Fibroblast of lung (primary cell): Measurements from ENCODE around the gene TMX2. TPM values are rescaled to one million over a fixed set of nuclear protein-coding genes. Genes with fewer than 3 reads are reported as not detected.

Experiments used
- DNase-seq, 2 donors: peaks; one replicate each; pipeline versions ENCODE4 v3.0.0 to v3.0.0-alpha.2; 2010; ENCODE audit warnings: low read depth in 2 of 2
- H2AFZ ChIP-seq: 2 replicates; pipeline ENCODE4 v1.5.1; 2012; ENCODE audit warnings: low read length, control low read depth, inconsistent platforms
- H3K27ac ChIP-seq: 2 replicates; pipeline ENCODE4 v1.5.1; 2011; ENCODE audit warnings: low read length, control low read depth; ENCODE audit not compliant: insufficient read depth
- H3K27me3 ChIP-seq: 2 replicates; pipeline ENCODE4 v1.5.1; 2011; ENCODE audit warnings: mild to moderate bottlenecking, low read length; ENCODE audit not compliant: control insufficient read depth, insufficient read depth
- H3K36me3 ChIP-seq: 2 replicates; pipeline ENCODE4 v1.5.1; 2011; ENCODE audit warnings: low read length; ENCODE audit not compliant: control insufficient read depth, insufficient read depth
- H3K4me1 ChIP-seq: 2 replicates; pipeline ENCODE4 v1.5.1; 2011; ENCODE audit warnings: low read length; ENCODE audit not compliant: control insufficient read depth, insufficient read depth; ENCODE audit errors: extremely low read depth
- H3K4me2 ChIP-seq: 2 replicates; pipeline ENCODE4 v1.5.1; 2011; ENCODE audit warnings: low read length, control low read depth; ENCODE audit not compliant: insufficient read depth; ENCODE audit errors: extremely low read depth
- H3K4me3 ChIP-seq, 4 experiments: fragments of 200-600 bp in 1 of 4; sonication (generic) in 1 of 4; replicated peaks in 1 of 4; 2 replicates each; pipeline ENCODE4 v1.5.1; 2011 to 2016; ENCODE audit warnings: low read length in 4 of 4, low read depth in 3 of 4, mild to moderate bottlenecking in 3 of 4, control low read depth in 2 of 4, inconsistent platforms in 1 of 4, mixed read lengths in 1 of 4; ENCODE audit not compliant: insufficient read depth in 1 of 4; ENCODE audit errors: control extremely low read depth in 1 of 4
- H3K79me2 ChIP-seq: 2 replicates; pipeline ENCODE4 v1.5.1; 2012; ENCODE audit warnings: mild to moderate bottlenecking, low read length, inconsistent platforms; ENCODE audit not compliant: control insufficient read depth, insufficient read depth
- H3K9ac ChIP-seq: 2 replicates; pipeline ENCODE4 v1.5.1; 2011; ENCODE audit warnings: mild to moderate bottlenecking, low read length, control low read depth; ENCODE audit not compliant: insufficient read depth
- H3K9me3 ChIP-seq: 2 replicates; pipeline ENCODE4 v1.5.1; 2012; ENCODE audit warnings: low read depth, low read length; ENCODE audit not compliant: control insufficient read depth, insufficient read depth
- H4K20me1 ChIP-seq: 2 replicates; pipeline ENCODE4 v1.5.1; 2011; ENCODE audit warnings: low read length; ENCODE audit not compliant: control insufficient read depth, insufficient read depth; ENCODE audit errors: extremely low read depth
- CTCF ChIP-seq, 2 donors: IDR thresholded peaks in 1 of 2; conservative IDR thresholded peaks in 1 of 2; 1 replicate in 1 of 2; 2 replicates in 1 of 2; pipeline ENCODE4 v1.5.1; 2011 to 2012; ENCODE audit warnings: low read length in 2 of 2, control low read depth in 1 of 2, inconsistent platforms in 1 of 2, low read depth in 1 of 2, mild to moderate bottlenecking in 1 of 2
- EZH2 ChIP-seq: IDR thresholded peaks from 2 replicates; pipeline ENCODE4 v1.5.1; 2012; ENCODE audit warnings: low read length, control low read depth, mild to moderate bottlenecking; ENCODE audit errors: missing control alignments
- polyA plus RNA-seq, 2 donors: library from polyadenylated mRNA; depleted of rRNA in 1 of 2; stranded (reverse) in 1 of 2; unstranded in 1 of 2; fragments of >200 nt; gene quantifications; 2 replicates each; pipeline ENCODE4 v1.2.1, GENCODE V29; 2011 to 2012; ENCODE audit warnings: missing spikeins in 1 of 2
- total RNA-seq: library from RNA; depleted of rRNA; stranded (reverse); fragments of >200 nt; gene quantifications from 2 replicates; pipeline ENCODE4 v1.2.1, GENCODE V29; 2014

Gene TMX2
- total and polyA plus RNA-seq, 2 donors (not counting 1 experiment from before 2014, with no cell fraction given) = 62.8 to 71.8 TPM

GRCh38 chr11:57667117-57667735 is 45.2 kb upstream of the TMX2 start:
- no peak for TF ChIP-seq EZH2
- TF ChIP-seq CTCF (conservative IDR thresholded peaks at IDR 0.05 in 1 of 2, IDR thresholded peaks at IDR 0.05 in 1 of 2; ENCODE audit: low read depth in 1 of 2, low read length in 2 of 2) = no peak
- no peaks in the 10 kb centered on the region for H3K9me3 ChIP-seq
- peak overlapping the region; percentile 90 for H2AFZ ChIP-seq
- peaks cover 2% of the 10 kb centered on the region for H4K20me1 ChIP-seq
- H3K4me1 ChIP-seq = peaks cover 4% of the 10 kb centered on the region
- peak; percentile 99 to 100 for DNase-seq
- peaks cover 39% of the 10 kb centered on the region for H3K79me2 ChIP-seq
- peak overlapping the region; percentile 93 for H3K9ac ChIP-seq
- no peaks in the 10 kb centered on the region for H3K27me3 ChIP-seq
- peak overlapping the region; percentile 81 for H3K4me2 ChIP-seq
- peaks cover 4% of the 10 kb centered on the region for H3K36me3 ChIP-seq
- peak overlapping the region; percentile 100 for H3K27ac ChIP-seq
- peak overlapping the region; percentile 67 to 92 (median 72) for H3K4me3 ChIP-seq

- peaks cover 46% of the 10 kb centered on the region for H3K79me2 ChIP-seq
- H2AFZ ChIP-seq = peak within 1 kb of the TSS; percentile 90
- peak within 1 kb of the TSS; percentile 93 for H3K9ac ChIP-seq
- H3K27ac ChIP-seq = peak within 1 kb of the TSS; percentile 100
- peaks cover 4% of the 10 kb centered on the region for H3K36me3 ChIP-seq
- peaks cover 2% of the 10 kb centered on the region for H4K20me1 ChIP-seq
- no peaks in the 10 kb centered on the region for H3K27me3 ChIP-seq
- peaks cover 4% of the 10 kb centered on the region for H3K4me1 ChIP-seq
- DNase-seq = peak; percentile 100
- peak within 1 kb of the TSS; percentile 81 for H3K4me2 ChIP-seq
- TF ChIP-seq EZH2 (no peak), CTCF (conservative IDR thresholded peaks at IDR 0.05 in 1 of 2, IDR thresholded peaks at IDR 0.05 in 1 of 2; ENCODE audit: low read depth in 1 of 2, low read length in 2 of 2) (peak; percentile 18 to 40)
- no peaks in the 10 kb centered on the region for H3K9me3 ChIP-seq
- H3K4me3 ChIP-seq = peak within 1 kb of the TSS; percentile 67 to 99 (median 86)
Measured at GRCh38 chr11:57667736-57668433, 44.5 kb upstream of the TMX2 start, which contains the start of gene ZDHHC5. ZDHHC5 (plus strand) TSS chr11:57668114; CDS start chr11:57673091, 4,977 bp downstream.

GRCh38 chr11:57668434-57668782 is 44.0 kb upstream of the TMX2 start:
- TF ChIP-seq CTCF (conservative IDR thresholded peaks at IDR 0.05 in 1 of 2, IDR thresholded peaks at IDR 0.05 in 1 of 2; ENCODE audit: low read depth in 1 of 2, low read length in 2 of 2) (no peak), EZH2 (no peak)
- peak overlapping the region; percentile 67 to 99 (median 86) for H3K4me3 ChIP-seq
- H3K9ac ChIP-seq = peak overlapping the region; percentile 93
- peaks cover 2% of the 10 kb centered on the region for H4K20me1 ChIP-seq
- H3K27ac ChIP-seq = peak overlapping the region; percentile 100
- H3K4me1 ChIP-seq = peaks cover 4% of the 10 kb centered on the region
- peak overlapping the region; percentile 76 for H3K4me2 ChIP-seq
- no peak for DNase-seq
- H2AFZ ChIP-seq = peak overlapping the region; percentile 87
- no peaks in the 10 kb centered on the region for H3K27me3 ChIP-seq
- peaks cover 4% of the 10 kb centered on the region for H3K36me3 ChIP-seq
- H3K79me2 ChIP-seq = peaks cover 51% of the 10 kb centered on the region
- H3K9me3 ChIP-seq = no peaks in the 10 kb centered on the region
